Peyer's patch (tissue), 4 donors: ENCODE data around the gene FAM118B. TPM values are rescaled to one million over a fixed set of nuclear protein-coding genes. Genes with fewer than 3 reads are reported as not detected.

Source experiments
- DNase-seq, 3 donors: peaks; one replicate each; pipeline ENCODE4 v3.0.0-alpha.2; 2017 to 2019
- H3K27ac ChIP-seq, 4 donors: fragments of 200-600 bp; sonication (generic); one replicate each; pipeline ENCODE4 v1.5.1; 2016 to 2019
- H3K27me3 ChIP-seq, 2 donors: fragments of 200-600 bp; sonication (generic); one replicate each; pipeline ENCODE4 v1.5.1; 2019
- H3K36me3 ChIP-seq, 3 donors: fragments of 200-600 bp; sonication (generic); one replicate each; pipeline ENCODE4 v1.5.1; 2016 to 2019
- H3K4me1 ChIP-seq, 4 donors: fragments of 200-600 bp; sonication (generic); one replicate each; pipeline ENCODE4 v1.5.1; 2016 to 2019
- H3K4me3 ChIP-seq, 4 donors: fragments of 200-600 bp; sonication (generic); 1 replicate in 3 of 4; 2 replicates in 1 of 4; pipeline ENCODE4 v1.5.1; 2016 to 2019; ENCODE audit warnings: mild to moderate bottlenecking in 1 of 4
- H3K9me3 ChIP-seq, 4 donors: fragments of 200-600 bp; sonication (generic); one replicate each; pipeline ENCODE4 v1.5.1; 2016 to 2019; ENCODE audit warnings: mild to moderate bottlenecking in 1 of 4
- POLR2A ChIP-seq, 2 donors: fragments of 450-650 bp; IDR thresholded peaks; one replicate each; pipeline ENCODE4 v1.5.1; 2017; ENCODE audit warnings: antibody characterized with exemption in 2 of 2, mild to moderate bottlenecking in 2 of 2, moderate library complexity in 2 of 2
- total RNA-seq, 4 donors: library from RNA; depleted of rRNA; stranded (reverse); fragments of >200 nt; gene quantifications; one replicate each; pipeline ENCODE4 v1.1.0, GENCODE V29; 2016
- TF ChIP-seq, protein P1 (sequence below), 6 experiments: fragments of 450-650 bp in 4 of 6; fragments of 200-600 bp in 2 of 6; sonication (generic) in 1 of 6; IDR thresholded peaks; one replicate each; pipeline ENCODE4 v1.5.1; 2017 to 2019; ENCODE audit warnings: antibody characterized with exemption in 6 of 6, mild to moderate bottlenecking in 3 of 6, moderate library complexity in 1 of 6

The FAM118B gene
- total RNA-seq, 4 donors from 2014 or later, result 22.9 to 36.9 (median 29.5) TPM

DNA sequence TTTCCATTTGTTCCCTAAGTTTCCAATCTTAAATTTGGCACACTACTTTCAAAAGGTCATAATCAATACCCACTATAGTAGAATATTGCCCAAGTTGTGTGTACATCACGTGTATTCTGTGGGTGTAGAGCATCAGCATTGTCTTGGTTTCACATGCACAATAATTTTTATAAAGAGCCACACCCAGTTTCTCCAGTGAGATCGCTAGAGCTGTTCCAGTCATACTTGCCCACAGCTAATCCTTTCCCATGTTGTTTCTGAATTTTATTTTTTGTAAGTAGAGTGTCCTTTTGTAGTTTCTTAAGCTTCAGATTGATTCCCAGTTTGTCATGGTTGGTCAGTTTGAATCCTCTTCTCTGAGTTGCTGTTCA lies 13.7 kb downstream of the FAM118B start:
- TF ChIP-seq, protein P1, sequence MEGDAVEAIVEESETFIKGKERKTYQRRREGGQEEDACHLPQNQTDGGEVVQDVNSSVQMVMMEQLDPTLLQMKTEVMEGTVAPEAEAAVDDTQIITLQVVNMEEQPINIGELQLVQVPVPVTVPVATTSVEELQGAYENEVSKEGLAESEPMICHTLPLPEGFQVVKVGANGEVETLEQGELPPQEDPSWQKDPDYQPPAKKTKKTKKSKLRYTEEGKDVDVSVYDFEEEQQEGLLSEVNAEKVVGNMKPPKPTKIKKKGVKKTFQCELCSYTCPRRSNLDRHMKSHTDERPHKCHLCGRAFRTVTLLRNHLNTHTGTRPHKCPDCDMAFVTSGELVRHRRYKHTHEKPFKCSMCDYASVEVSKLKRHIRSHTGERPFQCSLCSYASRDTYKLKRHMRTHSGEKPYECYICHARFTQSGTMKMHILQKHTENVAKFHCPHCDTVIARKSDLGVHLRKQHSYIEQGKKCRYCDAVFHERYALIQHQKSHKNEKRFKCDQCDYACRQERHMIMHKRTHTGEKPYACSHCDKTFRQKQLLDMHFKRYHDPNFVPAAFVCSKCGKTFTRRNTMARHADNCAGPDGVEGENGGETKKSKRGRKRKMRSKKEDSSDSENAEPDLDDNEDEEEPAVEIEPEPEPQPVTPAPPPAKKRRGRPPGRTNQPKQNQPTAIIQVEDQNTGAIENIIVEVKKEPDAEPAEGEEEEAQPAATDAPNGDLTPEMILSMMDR (IDR thresholded peaks at IDR 0.05), result no peak
- no peak for TF ChIP-seq POLR2A (IDR thresholded peaks at IDR 0.05)
- Histone ChIP-seq H3K27ac (no peak overlapping the region), H3K36me3 (peaks cover 0 to 5% (median 0%) of the 10 kb centered on the region in 3 donors)

DNA sequence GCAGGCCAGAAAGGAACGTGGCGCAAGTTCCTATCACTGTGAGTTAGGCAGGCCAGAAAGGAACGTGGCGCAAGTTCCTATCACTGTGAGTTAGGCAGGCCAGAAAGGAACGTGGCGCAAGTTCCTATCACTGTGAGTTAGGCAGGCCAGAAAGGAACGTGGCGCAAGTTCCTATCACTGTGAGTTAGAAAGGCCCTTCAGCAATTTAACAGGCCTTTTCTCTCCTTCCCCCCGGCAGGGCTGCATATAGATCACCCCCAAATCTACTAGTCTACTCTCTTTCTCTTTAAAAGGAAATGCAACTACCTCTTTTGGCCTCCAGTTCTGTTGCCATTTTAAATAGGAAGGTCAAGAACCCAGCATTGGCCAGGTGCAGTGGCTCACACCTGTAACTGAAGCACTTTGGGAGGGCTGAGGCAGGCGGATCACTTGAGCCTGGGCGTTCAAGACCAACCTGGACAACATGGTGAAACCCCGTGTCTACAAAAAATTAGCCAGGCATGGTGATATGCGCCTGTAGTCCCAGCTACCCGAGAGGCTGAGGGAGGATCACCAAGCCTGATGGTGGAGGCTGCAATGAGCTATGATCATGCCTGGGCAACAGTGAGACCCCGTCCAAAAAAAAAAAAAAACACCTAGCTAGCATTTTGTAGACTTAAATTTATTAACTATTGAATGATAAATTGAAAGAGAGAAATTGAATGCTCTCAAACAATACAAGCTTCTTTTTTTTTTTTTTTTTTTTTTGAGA lies 14.9 kb downstream of the FAM118B start:
- Histone ChIP-seq H3K9me3 (no peaks in the 10 kb centered on the region), H3K27me3 (no peaks in the 10 kb centered on the region), H3K27ac (no peak overlapping the region), H3K36me3 (peaks cover 0 to 5% (median 0%) of the 10 kb centered on the region in 3 donors), H3K4me3 (no peak overlapping the region), H3K4me1 (peaks cover 0 to 6% (median 0%) of the 10 kb centered on the region in 4 donors)
- TF ChIP-seq POLR2A (IDR thresholded peaks at IDR 0.05), result no peak
- TF ChIP-seq, protein P1 (IDR thresholded peaks at IDR 0.05), result no peak
- DNase-seq, result no peak

More for the DNA sequence above, 13.7 kb downstream of the FAM118B start:
- H3K4me1 ChIP-seq, result no peaks in the 10 kb centered on the region
- DNase-seq, result no peak
- no peak overlapping the region for H3K4me3 ChIP-seq
- H3K27me3 ChIP-seq, result no peaks in the 10 kb centered on the region
- H3K9me3 ChIP-seq, result no peaks in the 10 kb centered on the region

DNA sequence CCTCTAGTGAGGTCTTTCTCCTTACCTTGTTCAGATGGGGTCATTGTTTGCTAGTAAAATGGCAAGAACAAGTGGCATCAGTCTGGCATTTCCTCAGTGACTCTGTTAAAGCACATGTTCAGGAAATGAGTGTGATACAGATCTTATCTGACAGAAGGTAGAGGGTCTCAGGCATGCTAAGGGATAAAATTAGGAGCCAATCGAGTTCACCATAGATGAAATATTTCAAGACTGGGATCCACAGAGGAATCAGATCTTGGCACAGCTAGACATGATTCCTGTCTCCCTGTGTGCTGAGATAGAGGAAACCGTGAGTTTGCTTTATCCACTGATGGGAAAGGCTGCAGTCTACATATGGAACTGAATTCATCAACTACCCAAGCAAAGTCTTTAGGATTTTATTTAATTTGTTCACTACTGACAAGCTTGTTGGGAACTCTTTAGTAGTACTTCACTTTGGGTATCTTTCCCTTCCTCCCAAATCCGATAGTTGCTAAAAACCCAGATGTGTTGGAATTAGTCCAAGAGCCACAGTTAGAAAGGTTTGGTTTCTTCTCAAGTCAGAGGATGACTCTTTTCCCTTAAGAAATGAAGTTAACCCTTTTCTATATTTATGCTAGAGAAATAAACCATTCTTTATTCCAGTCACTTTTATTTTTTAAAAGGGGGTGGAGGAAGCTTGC lies 18.4 kb downstream of the FAM118B start:
- H3K36me3 ChIP-seq, result peaks cover 0 to 11% (median 0%) of the 10 kb centered on the region in 3 donors
- H3K4me1 ChIP-seq, result peaks cover 0 to 13% (median 0%) of the 10 kb centered on the region in 4 donors
- H3K27me3 ChIP-seq, result no peaks in the 10 kb centered on the region
- no peak overlapping the region for H3K4me3 ChIP-seq
- H3K9me3 ChIP-seq, result no peaks in the 10 kb centered on the region
- no peak overlapping the region for H3K27ac ChIP-seq
- no peak for TF ChIP-seq POLR2A (IDR thresholded peaks at IDR 0.05)
- TF ChIP-seq, protein P1 (IDR thresholded peaks at IDR 0.05), result no peak
- no peak for DNase-seq

DNA sequence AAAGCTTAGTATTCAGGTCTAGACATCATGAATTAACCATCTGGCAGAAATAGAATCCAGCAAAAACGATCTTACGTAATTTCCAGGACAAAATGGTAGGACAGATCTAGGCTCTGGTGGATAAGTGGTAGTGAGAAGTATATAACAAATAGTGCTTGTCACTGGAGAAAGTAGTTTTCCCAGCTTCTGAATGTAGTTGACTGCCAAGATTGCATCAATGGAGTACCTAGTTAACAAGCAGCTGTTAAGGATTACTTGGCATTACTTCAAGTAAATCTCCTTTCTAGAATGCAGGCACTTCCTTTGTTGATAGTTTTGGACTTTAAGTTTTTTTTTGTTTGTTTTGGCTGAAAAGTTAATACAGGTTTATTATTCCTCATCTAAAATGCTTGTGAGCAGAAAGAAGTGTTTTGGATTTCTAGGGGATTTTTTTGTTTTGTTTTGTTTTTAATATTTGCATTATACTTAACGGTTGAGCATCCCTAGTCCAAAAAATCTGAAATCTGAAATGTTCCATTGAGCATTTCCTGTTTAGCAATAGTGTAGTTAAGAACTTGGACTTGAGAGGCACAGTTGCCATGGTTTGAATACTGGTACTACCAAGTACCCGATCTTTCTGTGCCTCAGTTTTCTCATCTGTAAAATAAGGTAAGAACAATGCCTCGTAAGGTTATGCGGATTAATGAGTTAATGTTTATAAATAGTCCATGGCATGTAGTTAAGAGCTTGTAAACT lies 20.3 kb downstream of the FAM118B start:
- Histone ChIP-seq H3K9me3 (no peaks in the 10 kb centered on the region), H3K4me1 (peaks cover 0 to 13% (median 0%) of the 10 kb centered on the region in 4 donors), H3K27me3 (no peaks in the 10 kb centered on the region), H3K4me3 (no peak overlapping the region), H3K27ac (no peak overlapping the region), H3K36me3 (peaks cover 0 to 23% (median 0%) of the 10 kb centered on the region in 3 donors)
- TF ChIP-seq POLR2A (IDR thresholded peaks at IDR 0.05), result no peak
- TF ChIP-seq, protein P1 (IDR thresholded peaks at IDR 0.05), result no peak
- no peak for DNase-seq

DNA sequence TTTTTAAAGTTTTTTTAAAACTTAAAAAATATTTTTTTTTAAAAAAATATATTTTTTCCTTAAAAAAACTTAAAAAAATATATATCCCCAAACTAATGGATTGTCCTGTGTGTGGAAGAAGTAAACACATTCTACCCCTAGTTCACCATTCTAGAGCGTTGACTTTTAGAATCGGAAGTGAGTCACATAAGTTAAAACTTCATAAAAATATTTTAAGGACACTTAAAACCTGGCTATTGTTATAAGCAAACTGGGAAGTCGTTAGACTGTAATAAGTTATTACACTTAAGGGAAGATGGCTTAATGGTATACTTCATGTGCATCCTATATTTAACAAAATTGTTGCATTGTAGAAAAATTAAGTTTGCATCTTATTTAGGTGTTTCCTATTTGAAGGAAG lies 21.1 kb downstream of the FAM118B start:
- Histone ChIP-seq H3K36me3 (peaks cover 0 to 23% (median 0%) of the 10 kb centered on the region in 3 donors), H3K4me3 (no peak overlapping the region)

More for the DNA sequence above, 21.1 kb downstream of the FAM118B start:
- Histone ChIP-seq H3K27me3 (no peaks in the 10 kb centered on the region), H3K9me3 (no peaks in the 10 kb centered on the region), H3K27ac (no peak overlapping the region), H3K4me1 (peaks cover 0 to 13% (median 0%) of the 10 kb centered on the region in 4 donors)
- TF ChIP-seq, protein P1 (IDR thresholded peaks at IDR 0.05), result no peak
- no peak for TF ChIP-seq POLR2A (IDR thresholded peaks at IDR 0.05)
- no peak for DNase-seq
